Astrocyte (in vitro differentiated cells and primary cell): ENCODE results near the gene CLDN19.

Experiments used
- EZH2 ChIP-seq: IDR thresholded peaks from 2 replicates; pipeline ENCODE4 v1.6.1; 2012; ENCODE audit warnings: mild to moderate bottlenecking, low read length, inconsistent platforms; ENCODE audit not compliant: insufficient read depth
- TF ChIP-seq, protein P1 (sequence below): IDR thresholded peaks from 2 replicates; pipeline ENCODE4 v1.5.1; 2011; ENCODE audit warnings: low read depth, mild to moderate bottlenecking, inconsistent platforms, low read length, moderate library complexity; ENCODE audit not compliant: insufficient read depth

DNA sequence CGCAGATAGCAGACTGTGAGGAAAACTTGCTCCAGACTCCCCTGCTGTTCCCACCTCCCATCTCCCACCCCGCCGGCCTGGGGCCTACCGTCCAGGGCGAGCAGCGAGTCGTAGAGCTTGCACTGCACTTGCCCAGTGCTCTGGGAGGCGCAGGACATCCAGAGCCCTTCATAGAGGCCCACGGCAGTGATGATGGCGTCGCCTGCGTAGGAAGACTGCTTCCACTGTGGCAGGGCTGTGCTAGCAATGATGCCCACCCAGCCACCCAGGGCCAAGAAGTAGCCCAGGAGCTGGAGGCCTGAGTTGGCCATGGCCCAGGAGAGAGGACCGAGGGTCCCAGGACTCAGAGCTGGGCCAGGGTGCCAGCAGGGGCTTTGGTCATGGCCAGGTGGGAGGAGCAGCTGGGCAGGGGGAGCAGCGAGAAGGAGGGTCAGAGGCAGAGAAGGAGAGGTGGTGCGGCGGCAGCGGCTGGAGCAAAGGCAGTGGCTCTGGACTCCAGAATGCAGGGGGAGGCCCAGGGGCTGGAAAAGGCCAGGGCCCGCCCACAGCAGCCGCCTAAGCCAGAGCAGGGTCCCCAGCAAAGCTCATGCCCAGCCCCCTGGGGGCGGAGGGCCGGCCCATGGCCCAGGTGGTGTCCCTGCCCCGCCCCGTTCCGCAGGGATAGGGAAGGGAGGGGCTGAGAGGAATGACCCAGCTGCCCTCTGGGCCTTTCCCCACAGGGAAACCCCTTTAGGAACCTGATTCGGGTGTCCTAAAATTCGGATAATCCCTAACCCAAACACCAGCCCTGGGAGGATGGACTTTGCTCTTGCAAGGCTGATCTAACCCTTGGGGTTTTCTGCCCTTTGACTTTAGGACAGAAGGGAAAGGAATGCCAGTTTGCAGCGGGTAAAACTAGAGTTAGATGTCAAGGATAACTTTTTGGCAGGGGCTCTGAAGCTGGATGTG lies at the start of gene CLDN19:
- TF ChIP-seq, protein P1, sequence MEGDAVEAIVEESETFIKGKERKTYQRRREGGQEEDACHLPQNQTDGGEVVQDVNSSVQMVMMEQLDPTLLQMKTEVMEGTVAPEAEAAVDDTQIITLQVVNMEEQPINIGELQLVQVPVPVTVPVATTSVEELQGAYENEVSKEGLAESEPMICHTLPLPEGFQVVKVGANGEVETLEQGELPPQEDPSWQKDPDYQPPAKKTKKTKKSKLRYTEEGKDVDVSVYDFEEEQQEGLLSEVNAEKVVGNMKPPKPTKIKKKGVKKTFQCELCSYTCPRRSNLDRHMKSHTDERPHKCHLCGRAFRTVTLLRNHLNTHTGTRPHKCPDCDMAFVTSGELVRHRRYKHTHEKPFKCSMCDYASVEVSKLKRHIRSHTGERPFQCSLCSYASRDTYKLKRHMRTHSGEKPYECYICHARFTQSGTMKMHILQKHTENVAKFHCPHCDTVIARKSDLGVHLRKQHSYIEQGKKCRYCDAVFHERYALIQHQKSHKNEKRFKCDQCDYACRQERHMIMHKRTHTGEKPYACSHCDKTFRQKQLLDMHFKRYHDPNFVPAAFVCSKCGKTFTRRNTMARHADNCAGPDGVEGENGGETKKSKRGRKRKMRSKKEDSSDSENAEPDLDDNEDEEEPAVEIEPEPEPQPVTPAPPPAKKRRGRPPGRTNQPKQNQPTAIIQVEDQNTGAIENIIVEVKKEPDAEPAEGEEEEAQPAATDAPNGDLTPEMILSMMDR, result no peak
- TF ChIP-seq EZH2, result no peak
